ENCODE data around the gene SLC7A10.
"Not testable (repeated sequence)": the region's sequence is repeated elsewhere in the genome, so short reads cannot be mapped to it uniquely, and the experiment has no call there.

SLC7A10 gene

DNA sequence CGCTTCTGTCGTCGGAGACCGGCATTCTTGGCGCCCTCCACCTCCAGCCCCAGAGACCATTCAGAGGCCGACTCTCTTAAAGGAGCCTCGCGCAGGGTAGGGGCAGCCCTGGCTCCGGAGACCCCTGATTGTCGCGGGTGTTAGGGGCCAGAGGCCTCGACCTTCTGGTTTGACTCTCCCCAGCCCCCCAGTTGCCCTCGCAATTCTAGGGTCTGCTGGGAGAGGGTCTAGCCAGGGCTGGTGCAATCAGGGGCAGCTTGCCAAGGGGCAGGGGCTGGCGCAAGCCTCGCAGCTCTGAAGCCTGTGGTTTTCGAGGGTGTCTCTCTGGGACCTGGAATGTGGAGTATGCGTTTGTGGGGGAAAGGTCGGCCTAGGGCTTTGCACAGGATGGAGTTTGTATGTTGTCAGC, 1.6 kb upstream of the SLC7A10 start:
- no peak overlapping the region for H3K4me3 ChIP-seq (ENCODE audit: control insufficient read depth, low read depth, low read length)
- no peak for TF ChIP-seq CTCF (conservative IDR thresholded peaks at IDR 0.05; ENCODE audit: control insufficient read depth, insufficient read depth, low read depth, low read length)
- DNase-seq (ENCODE audit: low read depth): peak; percentile 14

GRCh38 chr19:33226550-33227241, 1.0 kb upstream of the SLC7A10 start:
- TF ChIP-seq CTCF (conservative IDR thresholded peaks at IDR 0.05; ENCODE audit: control insufficient read depth, insufficient read depth, low read depth, low read length): no peak
- DNase-seq (ENCODE audit: low read depth): no peak
- no peak overlapping the region for H3K4me3 ChIP-seq (ENCODE audit: control insufficient read depth, low read depth, low read length)

DNA sequence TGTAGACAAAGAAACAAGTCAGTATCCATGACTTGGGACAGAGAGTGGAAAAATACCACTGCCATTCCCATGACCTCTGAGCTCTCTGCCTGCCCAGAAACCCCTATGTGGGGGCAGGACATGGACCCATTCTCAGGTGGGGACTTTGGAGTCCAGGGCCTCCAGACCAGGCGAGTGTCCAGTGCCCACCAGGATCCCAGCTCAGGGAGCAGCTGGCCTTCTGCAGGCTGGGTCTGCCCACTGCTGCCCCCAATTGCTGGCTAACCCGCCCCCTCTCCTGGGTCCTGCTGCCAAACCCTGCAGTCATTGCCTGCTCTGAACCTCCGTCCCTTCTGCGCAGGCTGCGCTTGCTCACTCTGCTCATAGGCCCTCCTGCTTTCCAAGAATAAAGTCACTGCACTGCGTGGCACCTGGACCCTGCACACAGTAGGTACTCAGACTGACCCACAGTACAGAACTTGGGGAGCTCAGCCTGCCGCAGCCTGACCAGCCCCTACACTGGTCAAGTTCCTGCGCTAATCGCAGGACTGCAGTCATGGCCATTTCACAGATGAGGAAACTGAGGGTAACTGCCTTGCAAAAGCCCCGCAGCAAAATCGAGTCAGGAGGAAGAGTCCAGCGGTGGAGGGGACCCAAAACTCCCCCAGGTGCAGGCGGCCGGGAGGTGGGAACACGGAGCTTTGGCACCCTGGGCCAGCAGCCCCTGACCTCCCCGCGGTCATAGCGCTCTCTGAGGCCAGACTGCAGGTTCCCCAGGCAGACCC, 774 bp downstream of the SLC7A10 start:
- H3K4me3 ChIP-seq (ENCODE audit: control insufficient read depth, low read depth, low read length): no peak overlapping the region
- DNase-seq (ENCODE audit: low read depth): no peak
- TF ChIP-seq CTCF (conservative IDR thresholded peaks at IDR 0.05; ENCODE audit: control insufficient read depth, insufficient read depth, low read depth, low read length): no peak

- H3K4me3 ChIP-seq (ENCODE audit: control insufficient read depth, low read depth, low read length); DNase-seq (ENCODE audit: low read depth): not testable (repeated sequence)
These were observed 3.4 kb downstream of the SLC7A10 start for GRCh38 chr19:33222255-33222654.

GRCh38 chr19:33221638-33222037, 4.0 kb downstream of the SLC7A10 start:
- TF ChIP-seq CTCF (conservative IDR thresholded peaks at IDR 0.05; ENCODE audit: control insufficient read depth, insufficient read depth, low read depth, low read length): no peak
- peak; percentile 25 for DNase-seq (ENCODE audit: low read depth)

GRCh38 chr19:33220735-33221134, 4.9 kb downstream of the SLC7A10 start:
- no peak for DNase-seq (ENCODE audit: low read depth)
- no peak for TF ChIP-seq CTCF (conservative IDR thresholded peaks at IDR 0.05; ENCODE audit: control insufficient read depth, insufficient read depth, low read depth, low read length)
- H3K4me3 ChIP-seq (ENCODE audit: control insufficient read depth, low read depth, low read length): no peak overlapping the region

More at GRCh38 chr19:33221638-33222037, 4.0 kb downstream of the SLC7A10 start:
- no peak overlapping the region for H3K4me3 ChIP-seq (ENCODE audit: control insufficient read depth, low read depth, low read length)

DNA sequence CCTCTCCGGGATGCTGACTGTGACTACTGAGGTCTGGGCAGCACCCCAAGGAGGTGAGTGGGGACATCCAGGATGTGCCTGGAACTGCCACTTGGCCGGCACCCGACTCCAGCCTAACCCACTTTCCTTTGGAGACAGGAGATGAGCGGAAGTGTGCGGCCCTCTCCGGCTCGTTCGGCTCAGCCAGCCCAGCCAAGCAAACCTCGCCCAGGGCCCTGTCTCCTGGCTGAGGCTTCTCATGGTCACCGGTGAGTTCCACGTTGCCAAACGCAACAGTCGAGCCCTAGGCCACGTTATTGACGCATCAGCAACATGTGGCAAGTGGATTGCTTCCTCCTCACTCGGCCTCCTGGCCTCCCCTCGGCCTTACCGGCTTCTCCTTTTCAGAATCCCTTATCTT, 5.5 kb downstream of the SLC7A10 start:
- no peak for TF ChIP-seq CTCF (conservative IDR thresholded peaks at IDR 0.05; ENCODE audit: control insufficient read depth, insufficient read depth, low read depth, low read length)
- DNase-seq (ENCODE audit: low read depth): no peak
- no peak overlapping the region for H3K4me3 ChIP-seq (ENCODE audit: control insufficient read depth, low read depth, low read length)

All from fibroblast of mammary gland (primary cell).